Astrocyte (in vitro differentiated cells and primary cell): ENCODE results near the gene ETV7.

Experiments used
- CTCF ChIP-seq: IDR thresholded peaks from 2 replicates; pipeline ENCODE4 v1.5.1; 2011; ENCODE audit warnings: low read depth, mild to moderate bottlenecking, inconsistent platforms, low read length, moderate library complexity; ENCODE audit not compliant: insufficient read depth
- EZH2 ChIP-seq: IDR thresholded peaks from 2 replicates; pipeline ENCODE4 v1.6.1; 2012; ENCODE audit warnings: mild to moderate bottlenecking, low read length, inconsistent platforms; ENCODE audit not compliant: insufficient read depth

GRCh38 chr6:36361071-36361470, 26.4 kb downstream of the ETV7 start:
- TF ChIP-seq CTCF (no peak), EZH2 (no peak)
